Heart left ventricle (tissue), 16 donors: ENCODE measurements around the gene RUSC2. TPM values are rescaled to one million over a fixed set of nuclear protein-coding genes. Genes with fewer than 3 reads are reported as not detected.
"Not testable (repeated sequence)": the region's sequence is repeated elsewhere in the genome, so short reads cannot be mapped to it uniquely, and the experiment has no call there.

Source experiments
- ATAC-seq, 4 donors: fragments of 200-7000 bp; cut with Tn5 transposase; one replicate each; pipeline ENCODE4 v1.9.1; 2020 to 2022; ENCODE audit warnings: moderate library complexity in 4 of 4, mild to moderate bottlenecking in 3 of 4, moderate number of reproducible peaks in 1 of 4
- DNase-seq, 5 donors: peaks; one replicate each; pipeline ENCODE4 v3.0.0-alpha.2; 2020
- H3K27ac ChIP-seq, 12 donors: fragments of 200-600 bp; sonication (generic) in 4 of 12; one replicate each; pipeline versions ENCODE4 v1.5.0 to v1.8.0; 2016 to 2022; ENCODE audit warnings: mild to moderate bottlenecking in 2 of 12
- H3K27me3 ChIP-seq, 9 donors: fragments of 200-600 bp; sonication (generic) in 2 of 9; one replicate each; pipeline versions ENCODE4 v1.5.1 to v1.8.0; 2016 to 2022; ENCODE audit warnings: mild to moderate bottlenecking in 3 of 9
- H3K36me3 ChIP-seq, 9 donors: fragments of 200-600 bp; sonication (generic) in 2 of 9; one replicate each; pipeline versions ENCODE4 v1.5.0 to v1.8.0; 2018 to 2022; ENCODE audit warnings: mild to moderate bottlenecking in 2 of 9
- H3K4me1 ChIP-seq, 12 donors: fragments of 200-600 bp; sonication (generic) in 4 of 12; one replicate each; pipeline versions ENCODE4 v1.5.0 to v1.8.0; 2016 to 2022; ENCODE audit warnings: mild to moderate bottlenecking in 3 of 12
- H3K4me3 ChIP-seq, 12 donors: fragments of 200-600 bp; sonication (generic) in 4 of 12; one replicate each; pipeline versions ENCODE4 v1.5.0 to v1.8.0; 2017 to 2022; ENCODE audit warnings: mild to moderate bottlenecking in 9 of 12, moderate library complexity in 4 of 12
- H3K9me3 ChIP-seq, 12 donors: fragments of 200-600 bp; sonication (generic) in 4 of 12; one replicate each; pipeline versions ENCODE4 v1.5.0 to v1.8.0; 2016 to 2022; ENCODE audit warnings: mild to moderate bottlenecking in 1 of 12
- POLR2A ChIP-seq, 2 donors: fragments of 450-650 bp; IDR thresholded peaks; one replicate each; pipeline ENCODE4 v1.6.1; 2017; ENCODE audit warnings: antibody characterized with exemption in 2 of 2, mild to moderate bottlenecking in 2 of 2, moderate library complexity in 2 of 2
- WGBS, 4 donors: extraction: QIAGEN DNeasy Blood & Tissue Kit in 2 of 4; methylation state at CpG; one replicate each; pipeline versions ENCODE4 v1.1.5 to v1.1.7; 2013 to 2018; 5-methylcytosine and 5-hydroxymethylcytosine counted together
- intact Hi-C, 10 donors: fragments of 100-400 bp; cut with DNase I; formaldehyde crosslinking; loops; one replicate each; pipeline versions ENCODE4 v1.11.1 to v1.14.2; 2022
- polyA plus RNA-seq, 2 donors: library from polyadenylated mRNA; stranded (reverse); fragments of 200-250 nt; gene quantifications; one replicate each; pipeline ENCODE4 v1.2.3, GENCODE V29; 2013
- total RNA-seq, 9 donors: library from RNA; depleted of rRNA in 2 of 9; stranded (reverse); fragments of >200 nt in 2 of 9; fragmentation: NEBNext Ultra II Directional in 3 of 9; extraction: Animal tissue kit (Norgen Biotek cat#: 25700) in 3 of 9; gene quantifications; one replicate each; pipeline versions ENCODE4 v1.1.0 to v1.2.4, GENCODE V29; 2016 to 2023
- TF ChIP-seq, protein P1 (sequence below), 12 donors: fragments of 200-600 bp; sonication (generic) in 4 of 12; IDR thresholded peaks; one replicate each; pipeline versions ENCODE4 v1.5.0 to v1.8.0; 2018 to 2022; ENCODE audit warnings: antibody characterized with exemption in 12 of 12, mild to moderate bottlenecking in 5 of 12
- donor health status: ischemic (EF 13 %, LVEDD 7.1; RV severe dilation, severe dysfunction).
- donor health status: healthy with polysubstance abuse.
- donor health status: DM: no; HTN: yes; CAD: no.
- donor health status: DM: no; HTN: no; CAD: no.
- donor health status: ischemic (EF 25% LVEDD 6.9; RV normal size, moderate dysfunction).
- donor health status: ischemic (EF 25% LVEDD 5.7; RV mildly dilated, moderate dysfunction).
- donor health status: healthy.
- donor health status: DM: yes; HTN: yes; CAD: no.
- donor health status: ischemic (EF 35%, LVEDD 5.7; RV mildly dilated, moderate dysfunction).
- donor health status: nonischemic (EF 11% LVEDD 7.7; RV severe dilation, severe dysfunction).
- donor health status: DM: yes; HTN: yes; CAD: no.
- donor health status: PGD.
- donor health status: ischemic (EF 29% LVEDD 5.4; RV normal size, mild dysfunction).
- donor health status: nonischemic (EF 23%, LVEDD 6.1; RV moderate dilation, normal function).

RUSC2 gene
- total and polyA plus RNA-seq, 11 donors: 23.0 to 56.1 (median 30.5) TPM

DNA sequence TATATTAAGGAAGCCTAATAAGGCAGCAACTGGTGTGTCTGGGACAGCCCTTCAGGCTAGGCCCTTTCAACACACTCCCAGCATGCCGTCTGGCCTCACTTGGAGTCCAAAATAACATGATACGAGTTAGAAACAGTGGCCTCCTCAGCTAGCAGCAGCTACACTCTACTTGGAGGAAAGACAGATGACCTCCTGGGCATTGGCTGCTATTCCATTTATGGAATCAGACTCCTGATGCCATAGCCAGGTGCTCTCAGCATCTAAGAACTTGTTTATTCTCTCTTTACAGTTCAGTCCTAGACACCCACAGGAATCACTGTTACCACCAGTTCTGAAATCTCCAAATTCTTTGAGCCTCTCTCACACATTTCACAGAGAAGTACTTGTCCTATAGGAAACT lies 31.8 kb downstream of the RUSC2 start:
- intact Hi-C loops: no loop called here

GRCh38 chr9:35522187-35522586 lies 32.3 kb downstream of the RUSC2 start:
- TF ChIP-seq, protein P1, sequence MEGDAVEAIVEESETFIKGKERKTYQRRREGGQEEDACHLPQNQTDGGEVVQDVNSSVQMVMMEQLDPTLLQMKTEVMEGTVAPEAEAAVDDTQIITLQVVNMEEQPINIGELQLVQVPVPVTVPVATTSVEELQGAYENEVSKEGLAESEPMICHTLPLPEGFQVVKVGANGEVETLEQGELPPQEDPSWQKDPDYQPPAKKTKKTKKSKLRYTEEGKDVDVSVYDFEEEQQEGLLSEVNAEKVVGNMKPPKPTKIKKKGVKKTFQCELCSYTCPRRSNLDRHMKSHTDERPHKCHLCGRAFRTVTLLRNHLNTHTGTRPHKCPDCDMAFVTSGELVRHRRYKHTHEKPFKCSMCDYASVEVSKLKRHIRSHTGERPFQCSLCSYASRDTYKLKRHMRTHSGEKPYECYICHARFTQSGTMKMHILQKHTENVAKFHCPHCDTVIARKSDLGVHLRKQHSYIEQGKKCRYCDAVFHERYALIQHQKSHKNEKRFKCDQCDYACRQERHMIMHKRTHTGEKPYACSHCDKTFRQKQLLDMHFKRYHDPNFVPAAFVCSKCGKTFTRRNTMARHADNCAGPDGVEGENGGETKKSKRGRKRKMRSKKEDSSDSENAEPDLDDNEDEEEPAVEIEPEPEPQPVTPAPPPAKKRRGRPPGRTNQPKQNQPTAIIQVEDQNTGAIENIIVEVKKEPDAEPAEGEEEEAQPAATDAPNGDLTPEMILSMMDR (IDR thresholded peaks at IDR 0.05): peak in 2 of 12 donors; percentile 6 to 21
- no peak for TF ChIP-seq POLR2A (IDR thresholded peaks at IDR 0.05)
- peak overlapping the region in 9 of 12 donors; percentile 6 to 87 (median 83) for H3K27ac ChIP-seq
- H3K4me1 ChIP-seq: peaks cover 16 to 81% (median 68%) of the 10 kb centered on the region in 12 donors
- H3K4me3 ChIP-seq: no peak overlapping the region
- no peaks in the 10 kb centered on the region for H3K27me3 ChIP-seq
- no peaks in the 10 kb centered on the region for H3K36me3 ChIP-seq
- ATAC-seq (no peak), DNase-seq (no peak)
- H3K9me3 ChIP-seq: no peaks in the 10 kb centered on the region
- intact Hi-C loops: no loop called here

More for the DNA sequence above, 31.8 kb downstream of the RUSC2 start:
- ATAC-seq (peak in 3 of 4 donors; percentile 38 to 77 (median 46)), DNase-seq (peak in 2 of 5 donors; percentile 25 to 48)
- Histone ChIP-seq H3K9me3 (no peaks in the 10 kb centered on the region), H3K27me3 (no peaks in the 10 kb centered on the region), H3K4me3 (no peak overlapping the region), H3K4me1 (peaks cover 16 to 81% (median 70%) of the 10 kb centered on the region in 12 donors), H3K36me3 (no peaks in the 10 kb centered on the region), H3K27ac (peak overlapping the region in 11 of 12 donors; percentile 19 to 87 (median 81))
- TF ChIP-seq POLR2A (IDR thresholded peaks at IDR 0.05): no peak
- TF ChIP-seq, protein P1 (IDR thresholded peaks at IDR 0.05): no peak
- 33 to 45% (median 40%) methylated on average over 2 of the region's 2 CpGs for WGBS, 4 donors

GRCh38 chr9:35522700-35523099 lies 32.8 kb downstream of the RUSC2 start:
- H3K36me3 ChIP-seq: peaks cover 0 to under 1% (median 0%) of the 10 kb centered on the region in 9 donors
- intact Hi-C loops: no loop called here
- WGBS, 4 donors: 84 to 98% (median 92%) methylated on average over 1 of the region's 1 CpG
- TF ChIP-seq, protein P1 (IDR thresholded peaks at IDR 0.05): no peak
- TF ChIP-seq POLR2A (IDR thresholded peaks at IDR 0.05): no peak
- no peaks in the 10 kb centered on the region for H3K9me3 ChIP-seq
- H3K27me3 ChIP-seq: no peaks in the 10 kb centered on the region
- DNase-seq (no peak), ATAC-seq (no peak)
- H3K4me3 ChIP-seq: no peak overlapping the region
- peak overlapping the region in 3 of 12 donors; percentile 83 to 87 (median 84) for H3K27ac ChIP-seq
- peaks cover 14 to 79% (median 63%) of the 10 kb centered on the region in 12 donors for H3K4me1 ChIP-seq

GRCh38 chr9:35523556-35523955 lies 33.6 kb downstream of the RUSC2 start:
- H3K36me3 ChIP-seq, ATAC-seq, H3K9me3 ChIP-seq, H3K4me3 ChIP-seq, H3K27me3 ChIP-seq, DNase-seq, intact Hi-C loops: not testable (repeated sequence)
- Histone ChIP-seq H3K4me1 (peaks cover 5 to 70% (median 56%) of the 10 kb centered on the region in 12 donors), H3K27ac (peak overlapping the region in 1 of 12 donors; percentile 87)
